Activated T-helper 2 cell treated with anti-CD3 and anti-CD28 coated beads, Interferon-gamma antibody, Interleukin-2, Interleukin-4, amounts not matched to agents 10 μg/mL and 5 μg/mL and 100 μg/mL, durations not matched to agents 14 hours and 24 hours and 36 hours (primary cell): ENCODE data around the gene PDZD11. TPM values are rescaled to one million over a fixed set of nuclear protein-coding genes. Genes with fewer than 3 reads are reported as not detected.
A peak's percentile ranks its signal among the peaks of the same experiment; 100 is the strongest.
"Not testable (repeated sequence)": the region's sequence is repeated elsewhere in the genome, so short reads cannot be mapped to it uniquely, and the experiment has no call there.

ENCODE experiments used
- DNase-seq: peaks from one replicate; pipeline ENCODE4 v3.0.0; 2021; ENCODE audit warnings: low spot score
- H3K27ac Mint-ChIP-seq: one replicate; pipeline ENCODE4 v1.8.0; 2021; ENCODE audit warnings: mixed read lengths
- H3K27me3 Mint-ChIP-seq: one replicate; pipeline ENCODE4 v1.8.0; 2021; ENCODE audit warnings: low read depth, mixed read lengths
- H3K36me3 Mint-ChIP-seq: one replicate; pipeline ENCODE4 v1.8.0; 2021; ENCODE audit warnings: low read depth, mixed read lengths
- H3K4me1 Mint-ChIP-seq: one replicate; pipeline ENCODE4 v1.8.0; 2021; ENCODE audit warnings: low read depth, mixed read lengths
- H3K4me3 Mint-ChIP-seq: one replicate; pipeline ENCODE4 v1.8.0; 2021; ENCODE audit warnings: low read depth, mild to moderate bottlenecking, moderate library complexity, mixed read lengths
- H3K9me3 Mint-ChIP-seq: one replicate; pipeline ENCODE4 v1.8.0; 2021; ENCODE audit warnings: mixed read lengths
- intact Hi-C: fragments of 100-400 bp; cut with micrococcal nuclease; formaldehyde crosslinking; loops from one replicate; pipeline ENCODE4 v1.15.1; 2023
- total RNA-seq: library from RNA; stranded (reverse); gene quantifications from 2 replicates; pipeline ENCODE4 v1.2.3, GENCODE V29; 2022

The PDZD11 gene, protein sequence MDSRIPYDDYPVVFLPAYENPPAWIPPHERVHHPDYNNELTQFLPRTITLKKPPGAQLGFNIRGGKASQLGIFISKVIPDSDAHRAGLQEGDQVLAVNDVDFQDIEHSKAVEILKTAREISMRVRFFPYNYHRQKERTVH
- 27.7 and 31.4 TPM in 2 replicates for total RNA-seq

DNA sequence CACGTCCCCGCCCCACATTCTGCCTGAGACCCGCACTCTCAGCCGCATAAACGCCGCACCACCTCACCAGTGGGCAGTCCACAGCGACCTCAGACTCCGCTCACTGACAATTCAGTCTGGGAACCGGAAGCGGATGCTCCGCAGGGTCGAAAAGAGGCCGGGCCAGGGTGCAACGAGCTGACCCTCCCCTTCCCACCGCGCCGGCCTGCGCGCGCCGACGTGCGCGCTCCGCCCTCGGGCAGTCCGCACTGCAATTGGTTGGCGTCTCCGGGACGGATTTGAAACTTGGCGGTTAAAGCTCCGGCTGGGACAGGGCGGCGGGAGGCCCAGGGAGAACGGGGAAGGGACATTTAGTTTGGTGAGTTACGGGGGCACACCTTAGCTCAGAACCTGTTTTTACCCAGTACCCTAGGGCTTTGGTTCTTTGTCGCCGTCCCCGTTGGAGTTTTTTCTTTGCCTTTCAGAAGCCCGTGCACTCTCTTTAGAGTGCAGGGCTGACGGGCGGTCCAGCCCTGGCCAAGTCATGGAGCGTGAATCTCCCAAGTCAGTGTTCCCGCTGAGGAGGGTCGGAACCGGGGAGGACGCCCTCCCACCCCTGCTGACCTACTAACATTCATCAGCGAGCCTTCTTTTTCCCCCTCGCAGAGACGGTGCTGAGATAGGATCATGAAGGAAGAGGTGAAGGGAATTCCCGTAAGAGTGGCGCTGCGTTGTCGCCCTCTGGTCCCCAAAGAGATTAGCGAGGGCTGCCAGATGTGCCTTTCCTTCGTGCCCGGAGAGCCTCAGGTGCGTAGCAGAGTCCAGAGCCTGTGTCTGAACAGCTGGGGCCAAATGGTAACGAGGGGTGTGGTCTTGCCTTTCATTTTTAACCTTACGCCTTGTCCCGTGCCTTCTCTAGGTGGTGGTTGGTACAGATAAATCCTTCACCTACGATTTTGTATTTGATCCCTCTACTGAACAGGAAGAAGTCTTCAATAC, at the start of gene PDZD11, which contains the start of gene KIF4A:
PDZD11 (minus strand) TSS at position 135 of the 978 bp plus-strand sequence. CDS start 586 bp downstream, outside the sequence.
KIF4A (plus strand) TSS at position 312 of the 978 bp plus-strand sequence; CDS start at position 667, 355 bp downstream.
- H3K27ac Mint-ChIP-seq = peak within 1 kb of the TSS; percentile 85
- DNase-seq = peak; percentile 83
- H3K4me3 Mint-ChIP-seq = peak within 1 kb of the TSS; percentile 93
- H3K27me3 Mint-ChIP-seq = no peaks in the 10 kb centered on the region
- no peaks in the 10 kb centered on the region for H3K9me3 Mint-ChIP-seq
- peaks cover 23% of the 10 kb centered on the region for H3K4me1 Mint-ChIP-seq
- intact Hi-C loops = loop anchor here (1.0 to 2.0 kb wide), 2 partner anchors 47 to 157 kb away; partner anchors contain the start of gene IGBP1
- peaks cover 33% of the 10 kb centered on the region for H3K36me3 Mint-ChIP-seq

DNA sequence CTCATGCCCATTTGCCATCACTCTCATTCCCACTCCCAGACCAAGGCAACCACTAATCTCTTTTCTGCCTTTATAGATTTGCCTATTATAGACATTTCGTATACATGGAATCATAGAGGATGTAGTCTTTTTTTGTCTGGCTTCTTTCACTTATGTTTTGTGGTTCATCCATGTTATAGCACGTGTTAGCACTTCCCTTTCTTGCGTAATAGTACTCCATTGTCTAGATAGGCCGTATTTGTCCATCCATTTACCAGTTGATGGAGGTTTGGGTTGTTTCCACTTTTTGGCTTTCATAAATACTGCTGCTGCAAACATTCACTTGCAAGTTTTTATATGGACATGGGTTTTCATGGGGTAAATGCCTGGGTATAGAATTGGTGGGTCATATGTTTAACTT, 48.6 kb upstream of the PDZD11 start:
- H3K36me3 Mint-ChIP-seq = peaks cover 45% of the 10 kb centered on the region
- H3K9me3 Mint-ChIP-seq = no peaks in the 10 kb centered on the region
- no peak overlapping the region for H3K27ac Mint-ChIP-seq
- H3K4me3 Mint-ChIP-seq = no peak overlapping the region
- intact Hi-C loops = no loop called here
- H3K27me3 Mint-ChIP-seq = no peaks in the 10 kb centered on the region
- peaks cover 13% of the 10 kb centered on the region for H3K4me1 Mint-ChIP-seq
- DNase-seq = no peak

DNA sequence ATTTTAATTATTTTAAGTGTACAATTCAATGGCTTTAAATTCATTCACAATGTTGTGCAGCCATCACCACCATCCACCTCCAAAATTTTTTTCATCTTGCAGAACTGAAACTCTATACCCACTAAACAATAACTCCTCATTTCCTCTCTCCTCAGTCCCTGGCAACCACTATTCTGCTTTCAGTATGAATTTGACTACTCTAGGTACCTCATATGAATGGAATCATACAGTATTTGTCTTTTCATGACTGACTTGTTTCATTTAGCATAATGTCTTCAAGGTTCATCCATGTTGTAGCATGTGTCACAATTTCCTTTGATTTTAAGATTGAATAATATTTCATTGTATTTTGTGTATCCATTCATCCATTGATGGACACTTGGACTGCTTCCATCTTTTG, 47.0 kb upstream of the PDZD11 start:
- Mint-ChIP-seq H3K27ac (peak overlapping the region; percentile 62), H3K4me1 (peaks cover 13% of the 10 kb centered on the region), H3K27me3 (no peaks in the 10 kb centered on the region), H3K36me3 (peaks cover 44% of the 10 kb centered on the region), H3K9me3 (no peaks in the 10 kb centered on the region), H3K4me3 (no peak overlapping the region)
- DNase-seq = no peak
- intact Hi-C loops = loop anchor here (2.0 kb wide), 1 partner anchor 48 kb away; the partner anchor contains the start of gene PDZD11

DNA sequence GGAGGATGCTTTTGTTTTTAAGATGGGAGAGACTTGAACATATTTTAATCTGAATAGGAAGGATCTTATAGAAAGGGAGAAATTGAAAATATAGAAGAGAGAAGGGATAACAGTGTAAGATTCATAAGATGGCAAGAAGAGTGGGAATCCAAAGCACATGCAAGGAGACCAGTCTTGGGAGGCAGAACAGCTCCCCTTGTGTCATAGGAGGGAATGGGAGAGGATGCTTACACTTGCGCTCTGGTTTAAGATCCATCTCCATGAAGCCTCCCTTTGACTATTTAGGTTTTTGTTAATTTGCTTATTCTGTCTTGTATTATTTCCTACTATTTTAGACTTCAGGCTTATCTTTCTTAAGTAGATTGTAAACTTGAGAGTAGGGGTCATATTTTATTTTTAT, 42.9 kb upstream of the PDZD11 start:
- H3K27ac Mint-ChIP-seq = no peak overlapping the region
- no peaks in the 10 kb centered on the region for H3K27me3 Mint-ChIP-seq
- no peak for DNase-seq
- H3K4me1 Mint-ChIP-seq = peaks cover 13% of the 10 kb centered on the region
- H3K36me3 Mint-ChIP-seq = peaks cover 46% of the 10 kb centered on the region
- intact Hi-C loops = no loop called here
- no peaks in the 10 kb centered on the region for H3K9me3 Mint-ChIP-seq
- H3K4me3 Mint-ChIP-seq = no peak overlapping the region

DNA sequence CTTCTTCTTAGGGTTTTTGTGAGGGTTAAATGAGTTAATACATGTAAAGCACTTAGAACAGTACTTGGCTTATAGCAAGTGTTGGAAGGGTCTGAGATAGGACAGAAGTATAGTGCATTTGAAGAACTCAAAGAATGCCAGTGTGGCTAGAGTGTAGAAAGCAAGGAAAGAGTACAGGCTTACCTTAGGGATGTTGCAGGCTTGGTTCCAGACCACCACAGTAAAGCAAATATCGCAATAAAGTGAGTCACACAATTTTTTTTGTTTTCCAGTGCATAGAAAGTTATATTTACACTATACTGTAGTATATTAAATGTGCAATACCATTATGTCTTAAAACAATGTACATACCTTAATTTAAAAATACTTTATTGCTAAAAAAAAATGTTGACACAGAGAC, 41.4 kb upstream of the PDZD11 start:
- Mint-ChIP-seq H3K9me3 (no peaks in the 10 kb centered on the region), H3K36me3 (peaks cover 44% of the 10 kb centered on the region), H3K4me1 (peaks cover 3% of the 10 kb centered on the region), H3K4me3 (no peak overlapping the region), H3K27ac (no peak overlapping the region), H3K27me3 (no peaks in the 10 kb centered on the region)
- intact Hi-C loops = no loop called here
- no peak for DNase-seq

DNA sequence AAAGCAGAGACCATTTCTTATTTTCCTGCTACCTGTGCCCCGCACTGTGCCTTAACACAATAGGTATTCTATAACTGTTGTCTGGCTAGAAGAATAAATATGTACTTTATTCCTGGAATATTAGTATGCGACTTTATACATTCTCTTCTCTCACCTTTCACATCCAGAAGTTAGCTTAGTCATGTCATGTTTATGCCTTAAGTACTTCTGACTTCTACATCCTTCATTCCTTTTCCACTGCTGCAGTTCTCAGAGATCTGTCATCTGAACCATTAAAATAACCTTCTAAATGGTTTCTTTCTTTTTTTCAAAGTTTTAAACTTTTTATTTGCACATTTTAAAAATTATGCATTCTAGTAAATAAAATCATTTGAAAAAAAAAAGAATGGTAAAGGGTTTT, 34.6 kb upstream of the PDZD11 start:
- Mint-ChIP-seq H3K9me3 (no peaks in the 10 kb centered on the region), H3K27me3 (no peaks in the 10 kb centered on the region), H3K27ac (no peak overlapping the region), H3K4me3 (no peak overlapping the region), H3K4me1 (peaks cover 2% of the 10 kb centered on the region), H3K36me3 (peaks cover 18% of the 10 kb centered on the region)
- no peak for DNase-seq
- intact Hi-C loops = no loop called here

DNA sequence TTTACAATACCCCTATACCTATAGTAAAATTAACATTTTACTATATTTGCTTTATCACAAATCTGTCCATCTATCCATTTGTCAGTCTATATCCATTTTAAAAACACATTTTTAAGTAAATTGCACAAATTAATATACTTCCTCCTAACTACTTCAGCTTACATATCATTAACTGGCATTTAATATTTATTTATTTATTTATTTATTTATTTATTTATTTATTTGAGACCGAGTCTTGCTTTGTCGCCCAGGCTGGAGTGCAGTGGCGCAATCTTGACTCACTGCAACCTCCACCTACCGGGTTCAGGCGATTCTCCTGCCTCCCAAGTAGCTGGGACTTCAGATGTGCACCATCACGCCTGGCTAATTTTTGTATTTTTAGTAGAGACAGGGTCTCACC, 33.9 kb upstream of the PDZD11 start:
- intact Hi-C loops = not testable (repeated sequence)

DNA sequence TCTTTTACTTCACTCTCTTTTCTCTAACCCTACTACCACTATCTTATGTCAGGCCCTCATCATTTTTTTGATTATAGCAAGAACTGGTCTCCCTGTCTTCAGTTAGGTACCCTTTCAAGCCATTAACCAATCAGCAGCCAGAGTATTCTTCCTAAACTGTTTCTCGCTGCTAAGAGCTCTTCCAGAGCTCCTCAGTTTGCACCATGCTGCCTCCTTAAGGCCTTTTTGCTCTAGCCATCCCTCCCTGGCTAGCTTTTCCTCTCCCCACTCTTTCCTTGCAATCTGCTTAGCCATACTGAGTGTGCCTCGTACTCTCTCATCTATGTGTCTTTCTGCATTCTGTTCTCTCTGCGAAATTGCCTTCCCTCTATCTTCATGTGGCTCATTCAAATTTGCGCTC, 33.1 kb upstream of the PDZD11 start:
- Mint-ChIP-seq H3K36me3 (peaks cover 17% of the 10 kb centered on the region), H3K27me3 (no peaks in the 10 kb centered on the region), H3K4me3 (no peak overlapping the region), H3K4me1 (peaks cover 2% of the 10 kb centered on the region), H3K27ac (no peak overlapping the region), H3K9me3 (no peaks in the 10 kb centered on the region)
- DNase-seq = no peak
- intact Hi-C loops = no loop called here

More for the DNA sequence above, 33.9 kb upstream of the PDZD11 start:
- H3K27me3 Mint-ChIP-seq, H3K27ac Mint-ChIP-seq, H3K9me3 Mint-ChIP-seq, H3K4me3 Mint-ChIP-seq, H3K4me1 Mint-ChIP-seq, DNase-seq: not testable (repeated sequence)
- H3K36me3 Mint-ChIP-seq = peaks cover 18% of the 10 kb centered on the region

DNA sequence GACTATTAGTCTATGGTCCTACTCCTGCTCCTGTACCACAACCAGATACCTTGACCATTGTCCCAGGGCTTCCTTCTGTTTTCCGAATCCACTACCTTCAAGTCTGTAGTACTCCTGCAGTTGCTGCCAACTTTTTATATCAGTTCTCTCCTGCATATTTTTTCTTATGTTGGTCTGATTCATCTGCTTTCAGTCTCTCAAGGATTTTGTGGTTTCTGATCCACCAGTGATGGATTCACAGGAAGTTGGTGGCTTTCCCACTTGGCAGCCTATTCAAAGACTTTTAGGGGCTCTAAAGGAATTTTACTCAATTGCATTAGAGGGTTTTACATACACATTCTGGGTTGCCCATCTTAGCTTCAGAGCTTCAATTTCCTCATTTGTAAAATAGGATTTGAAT, 23.8 kb upstream of the PDZD11 start:
- intact Hi-C loops = no loop called here
- H3K9me3 Mint-ChIP-seq = no peaks in the 10 kb centered on the region
- no peaks in the 10 kb centered on the region for H3K27me3 Mint-ChIP-seq
- peaks cover 26% of the 10 kb centered on the region for H3K36me3 Mint-ChIP-seq
- no peak overlapping the region for H3K4me3 Mint-ChIP-seq
- no peak for DNase-seq
- H3K4me1 Mint-ChIP-seq = peaks cover 6% of the 10 kb centered on the region
- no peak overlapping the region for H3K27ac Mint-ChIP-seq

DNA sequence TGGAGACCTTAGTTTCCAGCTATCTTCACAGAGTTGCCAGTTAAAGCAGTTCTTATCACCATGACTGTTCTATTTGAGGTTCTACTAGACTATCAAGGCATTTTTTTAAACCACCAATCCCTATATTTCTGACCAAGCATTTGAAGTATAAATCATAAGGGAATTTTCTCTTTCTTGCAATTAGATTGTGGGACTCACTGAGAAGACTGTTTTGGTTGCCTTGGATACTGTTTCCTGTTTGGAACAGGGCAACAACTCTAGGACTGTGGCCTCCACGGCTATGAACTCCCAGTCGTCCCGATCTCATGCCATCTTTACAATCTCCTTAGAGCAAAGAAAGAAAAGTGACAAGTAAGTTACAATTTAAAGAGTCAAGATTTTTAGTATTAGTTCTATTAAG, 12.0 kb upstream of the PDZD11 start:
- no peaks in the 10 kb centered on the region for H3K27me3 Mint-ChIP-seq
- DNase-seq = no peak
- H3K4me3 Mint-ChIP-seq = no peak overlapping the region
- peak overlapping the region; percentile 33 for H3K27ac Mint-ChIP-seq
- H3K9me3 Mint-ChIP-seq = no peaks in the 10 kb centered on the region
- intact Hi-C loops = no loop called here
- peaks cover 59% of the 10 kb centered on the region for H3K36me3 Mint-ChIP-seq
- peaks cover 19% of the 10 kb centered on the region for H3K4me1 Mint-ChIP-seq

DNA sequence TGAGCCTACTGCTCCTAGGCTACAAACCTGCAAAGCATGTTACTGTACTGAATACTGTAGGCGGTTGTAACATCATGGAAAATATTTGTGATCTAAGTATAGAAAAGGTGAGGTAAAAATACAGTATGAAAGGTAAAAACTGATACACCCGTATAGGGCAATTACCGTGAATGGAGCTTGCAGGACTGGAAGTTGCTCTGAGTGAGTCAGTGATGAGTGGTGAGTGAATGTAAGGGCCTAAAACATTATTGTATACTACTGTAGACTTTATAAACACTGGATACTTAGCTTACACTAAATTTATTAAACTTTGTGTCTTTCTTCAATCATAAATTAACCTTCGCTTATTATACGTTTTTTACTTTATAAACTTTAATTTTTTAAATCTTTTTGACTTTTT, 3.9 kb upstream of the PDZD11 start:
- H3K4me3 Mint-ChIP-seq = no peak overlapping the region
- intact Hi-C loops = no loop called here

DNA sequence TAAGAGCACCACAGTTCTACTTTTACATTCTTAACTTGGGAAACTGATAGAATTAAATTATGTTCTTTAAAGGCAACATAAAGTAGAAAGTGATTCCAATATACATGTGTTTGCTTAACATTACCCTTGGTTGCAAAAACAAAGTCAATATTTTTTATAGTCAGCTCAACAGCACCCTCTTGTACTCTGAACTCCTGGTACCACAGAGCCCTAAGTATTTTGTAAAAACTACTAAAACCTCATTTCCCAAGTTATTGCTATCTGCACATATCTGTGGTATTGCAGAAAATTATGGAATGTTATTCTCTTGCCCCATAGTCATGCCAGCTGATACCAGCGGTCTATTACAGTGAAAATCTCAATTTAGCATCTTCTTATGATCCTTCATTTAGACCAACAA, 3.1 kb upstream of the PDZD11 start:
- intact Hi-C loops = no loop called here
- Mint-ChIP-seq H3K4me3 (peak overlapping the region; percentile 52), H3K27ac (no peak overlapping the region), H3K27me3 (no peaks in the 10 kb centered on the region), H3K9me3 (no peaks in the 10 kb centered on the region), H3K4me1 (peaks cover 23% of the 10 kb centered on the region), H3K36me3 (peaks cover 20% of the 10 kb centered on the region)
- no peak for DNase-seq

More for the DNA sequence above, 3.9 kb upstream of the PDZD11 start:
- H3K9me3 Mint-ChIP-seq = no peaks in the 10 kb centered on the region
- no peak overlapping the region for H3K27ac Mint-ChIP-seq
- H3K36me3 Mint-ChIP-seq = peaks cover 16% of the 10 kb centered on the region
- no peak for DNase-seq
- no peaks in the 10 kb centered on the region for H3K27me3 Mint-ChIP-seq
- peaks cover 23% of the 10 kb centered on the region for H3K4me1 Mint-ChIP-seq
